GM18508 (cell line): ENCODE results near the gene DEDD2.

Experiments
- ATAC-seq: cut with Tn5 transposase; IDR thresholded peaks from one replicate; pipeline ENCODE4 v1.9.1; 2021; ENCODE audit warnings: moderate number of reproducible peaks; ENCODE audit not compliant: insufficient read depth, unreplicated experiment

DEDD2 gene

GRCh38 chr19:42201489-42202289 lies 15.8 kb downstream of the DEDD2 start:
- ATAC-seq: no peak

DNA sequence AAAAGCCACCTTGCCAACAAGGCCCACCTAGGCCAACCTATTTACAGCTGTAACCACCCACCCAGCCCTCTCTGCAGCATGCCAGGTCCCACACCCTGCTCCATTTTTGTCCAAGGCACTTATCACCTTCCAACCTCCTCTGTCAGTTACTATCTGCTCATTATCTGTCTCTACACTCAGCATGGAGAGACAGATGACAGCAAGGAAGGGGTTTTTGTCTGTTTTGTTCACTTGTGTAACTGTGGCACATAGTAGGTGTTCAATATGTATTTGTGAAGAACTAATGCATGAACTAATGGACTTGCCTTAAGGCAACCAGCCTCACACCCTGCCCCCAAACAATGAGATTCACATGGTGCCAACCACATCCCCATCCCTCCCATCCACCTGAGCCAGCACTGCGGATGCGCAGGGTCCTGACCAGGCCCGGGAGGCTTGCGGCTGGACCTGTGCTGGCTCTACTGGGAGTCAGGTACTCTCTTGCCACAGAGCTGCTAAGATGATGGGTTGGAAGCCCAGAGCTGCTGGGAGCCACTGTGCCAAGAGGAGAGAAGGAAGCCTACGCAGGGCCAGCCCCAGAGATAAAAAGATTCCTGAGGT lies 17.3 kb downstream of the DEDD2 start:
- no peak for ATAC-seq

- no peak for ATAC-seq
These were observed 17.9 kb downstream of the DEDD2 start for GRCh38 chr19:42199440-42200115.

GRCh38 chr19:42198676-42199439 lies 18.6 kb downstream of the DEDD2 start:
- ATAC-seq: no peak

GRCh38 chr19:42197375-42197817 lies 20.1 kb downstream of the DEDD2 start:
- ATAC-seq: no peak

DNA sequence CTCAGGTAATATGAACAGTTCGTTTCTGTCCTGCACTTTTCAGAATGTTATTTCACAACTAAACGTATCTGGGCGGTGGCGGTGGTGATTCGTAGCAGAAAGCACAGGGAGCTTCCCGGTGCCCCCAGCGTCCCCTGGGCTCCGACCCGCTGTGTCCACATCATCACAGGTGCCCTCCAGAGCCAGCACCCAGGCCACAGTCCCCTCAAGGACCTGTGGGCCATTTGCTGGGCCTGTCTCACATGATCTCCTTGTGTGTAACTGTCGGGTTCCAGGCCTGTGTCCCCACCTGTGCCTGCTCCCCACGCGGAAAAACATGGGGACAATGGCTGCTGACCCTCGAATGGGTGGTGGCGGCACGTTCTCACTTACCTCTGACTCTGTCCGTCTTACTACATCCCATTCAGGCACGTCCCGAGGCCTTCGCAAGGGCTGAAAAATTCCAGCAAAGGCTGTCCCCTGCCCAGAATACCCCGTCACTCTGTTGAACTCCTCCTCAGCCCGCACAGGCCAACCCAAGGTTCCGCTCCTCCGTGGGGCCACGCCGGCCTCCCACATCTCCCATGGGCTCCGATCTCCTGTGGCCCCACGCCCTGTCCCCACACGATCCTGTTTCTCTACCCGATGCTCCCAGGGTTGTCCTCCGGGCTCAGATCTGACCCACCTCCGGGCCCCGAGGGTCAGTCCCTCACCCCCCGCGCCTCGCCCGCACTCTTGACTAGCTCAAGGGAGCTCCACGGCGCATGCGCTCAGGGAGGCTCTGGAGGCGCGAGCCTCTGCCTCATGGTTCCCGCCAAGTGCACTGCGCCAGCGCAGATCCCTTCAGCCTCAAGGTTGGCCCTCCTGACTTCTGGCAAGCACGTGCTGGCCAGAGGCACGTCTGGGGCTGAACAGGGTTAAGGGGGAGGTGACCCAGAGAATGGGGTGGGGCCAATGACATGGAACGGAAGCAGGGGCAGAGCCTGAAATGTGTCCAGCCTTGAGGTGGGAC lies 21.2 kb downstream of the DEDD2 start:
- ATAC-seq: no peak

GRCh38 chr19:42193706-42194105 lies 23.8 kb downstream of the DEDD2 start:
- ATAC-seq: no peak

DNA sequence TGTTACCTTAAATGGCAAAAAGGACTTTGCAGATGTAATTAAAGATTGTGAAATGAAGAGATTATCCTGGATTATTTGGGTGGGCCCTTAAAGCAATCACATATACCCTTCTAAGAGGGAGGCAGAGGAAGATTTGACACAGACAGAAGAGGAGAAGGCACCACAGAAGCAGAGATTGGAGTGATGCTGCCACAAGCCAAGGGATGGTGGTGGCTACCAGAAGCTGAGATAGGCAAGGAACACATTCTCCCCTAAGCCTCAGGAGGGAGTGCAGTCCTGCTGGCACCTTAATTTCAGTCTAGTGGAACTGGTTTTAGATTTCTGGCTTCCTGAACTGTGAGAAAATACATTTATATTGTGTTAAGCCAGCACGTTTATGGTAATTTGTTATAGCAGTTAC lies 24.2 kb downstream of the DEDD2 start:
- ATAC-seq: no peak

GRCh38 chr19:42191855-42192254 lies 25.6 kb downstream of the DEDD2 start:
- ATAC-seq: no peak

DNA sequence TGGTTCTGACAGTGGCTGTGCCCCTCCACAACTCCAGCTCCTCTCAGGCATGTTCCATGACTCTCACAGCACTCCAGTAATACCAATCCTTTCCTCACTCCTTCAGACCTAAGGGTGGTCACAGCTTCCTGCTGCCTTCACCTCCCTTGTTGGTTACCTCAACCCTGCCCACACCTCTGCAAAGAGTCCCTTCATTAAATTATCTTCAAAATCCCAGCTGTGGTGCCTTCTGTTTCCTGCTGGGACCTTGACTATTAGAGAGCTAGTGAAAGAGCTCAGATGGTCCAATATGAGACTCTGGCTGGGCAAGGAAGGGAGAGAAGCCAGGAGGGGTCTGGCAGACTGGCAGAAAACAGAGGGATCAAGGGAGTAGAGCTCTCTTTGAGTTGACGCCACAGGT lies 26.1 kb downstream of the DEDD2 start:
- no peak for ATAC-seq

- ATAC-seq: no peak
These were observed 28.3 kb downstream of the DEDD2 start for GRCh38 chr19:42189133-42189532.

DNA sequence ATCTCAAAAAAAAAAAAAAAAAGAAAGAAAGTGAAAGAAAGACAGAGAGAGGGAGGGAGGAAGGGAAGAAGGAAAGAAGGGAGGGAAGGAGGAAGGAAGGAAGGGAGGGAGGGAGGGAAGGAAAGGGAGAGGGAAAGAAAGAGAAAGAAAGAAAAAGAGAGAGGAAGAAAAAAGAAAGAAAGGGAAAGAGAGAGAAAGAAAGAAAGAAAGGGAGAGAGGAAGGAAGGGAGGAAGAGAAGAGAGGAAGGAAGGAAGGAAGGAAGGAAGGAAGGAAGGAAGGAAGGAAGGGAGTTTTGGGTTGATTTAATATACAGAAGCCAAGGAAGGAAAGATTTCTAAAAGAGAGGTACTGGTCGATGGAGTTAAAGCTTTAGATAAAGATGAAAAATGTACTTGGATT lies 28.8 kb downstream of the DEDD2 start:
- no peak for ATAC-seq

GRCh38 chr19:42185277-42185676 lies 32.2 kb downstream of the DEDD2 start:
- no peak for ATAC-seq

DNA sequence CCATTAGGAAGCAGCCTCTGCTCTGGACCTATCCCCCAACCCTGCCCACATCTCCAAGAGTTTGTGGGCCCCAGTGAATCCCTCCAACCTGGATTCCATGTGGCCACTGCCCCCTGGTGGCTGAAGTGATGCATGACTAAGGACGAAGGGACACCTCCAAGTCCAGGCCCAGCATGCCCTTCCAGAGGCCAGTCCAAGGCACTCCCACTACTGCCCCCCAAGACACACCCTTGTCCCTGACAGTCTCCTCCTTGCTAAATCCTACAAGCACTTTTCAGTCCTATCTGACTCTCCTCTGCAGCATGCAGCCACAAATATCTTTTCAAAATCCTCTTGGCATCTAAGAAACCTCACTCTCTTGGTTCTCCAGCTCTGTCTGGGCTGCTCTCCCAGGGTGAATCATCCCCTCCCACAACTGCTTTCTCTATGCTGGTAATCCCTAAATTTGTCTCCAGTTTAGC lies 33.0 kb downstream of the DEDD2 start:
- no peak for ATAC-seq

DNA sequence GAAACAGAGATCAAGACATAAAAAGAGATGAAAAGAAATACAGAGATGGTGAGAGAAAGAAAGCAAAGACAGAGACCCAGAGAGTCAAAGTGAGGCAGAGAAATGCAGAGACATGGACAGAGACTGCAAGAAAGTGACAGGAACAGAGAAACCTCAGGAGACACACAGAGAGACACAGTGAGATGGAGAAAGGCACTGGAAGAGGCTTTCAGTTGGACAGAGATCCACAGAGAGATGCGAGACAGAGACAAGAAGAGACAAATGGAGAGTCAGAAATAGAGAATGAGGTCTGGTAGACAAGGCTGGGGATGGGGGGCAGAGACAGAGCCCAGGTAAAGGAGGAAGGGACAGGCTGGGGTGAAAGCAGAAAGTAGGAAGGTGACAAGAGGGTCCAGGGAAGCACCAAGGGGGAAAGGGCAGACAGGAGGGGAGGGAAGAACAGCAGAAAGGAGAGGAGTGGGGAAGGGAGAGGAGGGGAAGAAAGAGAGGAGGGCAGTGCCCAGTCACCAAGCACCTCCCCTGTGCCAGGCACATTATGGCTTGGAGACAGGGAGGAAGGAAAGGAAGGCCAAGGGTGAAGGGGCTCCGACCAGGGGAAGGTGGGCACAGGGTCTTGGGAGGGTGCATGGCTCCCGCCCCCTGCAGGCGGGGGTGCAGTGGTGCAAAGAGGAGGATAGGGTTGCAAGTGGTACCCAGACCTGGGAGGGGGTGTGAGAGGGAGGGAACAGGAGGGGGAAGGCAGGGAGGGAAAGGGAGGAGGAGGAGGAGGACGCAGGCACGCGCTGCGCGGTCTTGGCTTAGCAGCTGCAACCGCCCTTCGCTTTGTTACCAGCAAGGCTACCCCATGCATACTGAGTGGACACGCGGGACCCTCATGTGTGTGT lies 38.4 kb downstream of the DEDD2 start:
- ATAC-seq: no peak

- no peak for ATAC-seq
These were observed 39.8 kb downstream of the DEDD2 start for GRCh38 chr19:42177686-42178019.

GRCh38 chr19:42176990-42177685 lies 40.3 kb downstream of the DEDD2 start:
- no peak for ATAC-seq

DNA sequence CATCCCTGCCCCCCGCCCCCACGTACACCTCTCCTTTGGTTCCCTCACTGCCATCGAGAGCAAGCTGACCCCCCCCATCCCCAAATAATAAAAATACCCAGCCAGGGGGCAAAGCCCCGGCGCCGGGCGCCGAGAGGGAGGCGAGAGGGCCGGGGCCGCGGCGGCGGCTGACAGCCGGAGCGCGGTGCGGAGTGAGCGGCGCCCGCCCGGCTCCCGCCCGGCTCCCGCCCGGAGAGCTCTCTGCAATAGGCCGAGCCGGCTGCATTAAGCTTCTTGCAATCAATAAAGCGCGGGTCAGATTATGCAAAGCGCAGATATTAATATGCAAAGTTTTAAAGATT lies 40.9 kb downstream of the DEDD2 start:
- ATAC-seq: no peak
